NT2/D1 (cell line): ENCODE results near the gene SDC3.

Source experiments
- DNase-seq: peaks from one replicate; pipeline ENCODE4 v3.0.0-alpha.2; 2011; ENCODE audit warnings: low read depth, low spot score
- H3K27me3 ChIP-seq: 2 replicates; pipeline ENCODE4 v1.6.0; 2011; ENCODE audit warnings: mild to moderate bottlenecking; ENCODE audit not compliant: insufficient read length, insufficient read depth
- H3K36me3 ChIP-seq: 2 replicates; pipeline ENCODE4 v1.6.1; 2011; ENCODE audit warnings: mild to moderate bottlenecking, low read length, mixed read lengths; ENCODE audit not compliant: insufficient read depth, insufficient read length
- H3K4me1 ChIP-seq: 2 replicates; pipeline ENCODE4 v1.5.1; 2011; ENCODE audit not compliant: insufficient read depth, insufficient read length
- H3K4me3 ChIP-seq: 2 replicates; pipeline ENCODE4 v1.5.1; 2011; ENCODE audit warnings: low read depth; ENCODE audit not compliant: insufficient read length
- H3K9ac ChIP-seq: 2 replicates; pipeline ENCODE4 v1.6.0; 2011; ENCODE audit warnings: low read depth; ENCODE audit not compliant: insufficient read length
- H3K9me3 ChIP-seq: 2 replicates; pipeline ENCODE4 v1.5.1; 2011; ENCODE audit warnings: mild to moderate bottlenecking, low read length; ENCODE audit not compliant: insufficient read depth
- SUZ12 ChIP-seq: IDR thresholded peaks from 2 replicates; pipeline ENCODE4 v1.6.1; 2011; ENCODE audit not compliant: insufficient read length, insufficient read depth; ENCODE audit errors: extremely low read depth
- YY1 ChIP-seq: IDR thresholded peaks from 2 replicates; pipeline ENCODE4 v1.6.1; 2011; ENCODE audit not compliant: insufficient read length, insufficient read depth
- ZNF274 ChIP-seq: IDR thresholded peaks from 2 replicates; pipeline ENCODE4 v1.6.1; 2011; ENCODE audit warnings: mild to moderate bottlenecking, low read depth, low read length

Gene SDC3

GRCh38 chr1:30875916-30876315 is 32.6 kb downstream of the SDC3 start:
- Histone ChIP-seq H3K9ac (no peak overlapping the region), H3K9me3 (peaks cover 44% of the 10 kb centered on the region), H3K36me3 (peaks cover 70% of the 10 kb centered on the region), H3K4me1 (peaks cover 17% of the 10 kb centered on the region), H3K27me3 (no peaks in the 10 kb centered on the region), H3K4me3 (no peak overlapping the region)
- TF ChIP-seq ZNF274 = no peak
- no peak for TF ChIP-seq YY1
- no peak for TF ChIP-seq SUZ12
- no peak for DNase-seq

GRCh38 chr1:30875197-30875596 is 33.4 kb downstream of the SDC3 start:
- Histone ChIP-seq H3K4me3 (no peak overlapping the region), H3K27me3 (no peaks in the 10 kb centered on the region), H3K9ac (no peak overlapping the region), H3K9me3 (peaks cover 45% of the 10 kb centered on the region), H3K36me3 (peaks cover 70% of the 10 kb centered on the region), H3K4me1 (peaks cover 12% of the 10 kb centered on the region)
- TF ChIP-seq SUZ12 (no peak), YY1 (no peak), ZNF274 (no peak)
- DNase-seq = no peak

DNA sequence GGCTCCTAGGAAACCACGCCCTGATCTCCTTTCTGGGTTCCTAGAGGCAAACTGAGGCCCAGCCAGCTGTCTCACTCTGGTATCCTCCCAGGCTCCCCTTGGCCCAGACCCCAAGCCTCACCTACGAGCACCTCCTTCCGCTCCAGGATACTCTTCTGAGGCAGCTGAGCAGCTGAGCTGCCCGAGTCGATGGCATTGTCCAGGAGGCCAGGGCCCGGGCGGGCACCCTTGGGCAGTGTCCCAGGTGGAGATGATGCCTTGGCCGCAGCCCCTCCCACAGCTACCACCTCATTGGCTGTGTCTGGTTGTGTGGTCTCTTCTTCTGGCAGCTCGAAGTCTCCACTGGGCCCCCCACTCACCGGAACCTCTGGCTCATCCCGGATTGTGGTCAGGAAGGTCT is 34.4 kb downstream of the SDC3 start:
- no peak overlapping the region for H3K9ac ChIP-seq
- no peaks in the 10 kb centered on the region for H3K27me3 ChIP-seq
- TF ChIP-seq SUZ12 (no peak), ZNF274 (no peak), YY1 (no peak)
- no peak for DNase-seq
- H3K9me3 ChIP-seq = peaks cover 45% of the 10 kb centered on the region
- H3K36me3 ChIP-seq = peaks cover 70% of the 10 kb centered on the region
- H3K4me1 ChIP-seq = peaks cover 12% of the 10 kb centered on the region
- no peak overlapping the region for H3K4me3 ChIP-seq

- Histone ChIP-seq H3K4me1 (peaks cover 8% of the 10 kb centered on the region), H3K27me3 (no peaks in the 10 kb centered on the region), H3K4me3 (no peak overlapping the region), H3K9me3 (peaks cover 45% of the 10 kb centered on the region), H3K9ac (no peak overlapping the region), H3K36me3 (peaks cover 61% of the 10 kb centered on the region)
- no peak for TF ChIP-seq SUZ12
- TF ChIP-seq YY1 = no peak
- TF ChIP-seq ZNF274 = no peak
- no peak for DNase-seq
These were observed 35.7 kb downstream of the SDC3 start for GRCh38 chr1:30872948-30873263.

GRCh38 chr1:30872033-30872947 is 36.3 kb downstream of the SDC3 start:
- no peaks in the 10 kb centered on the region for H3K27me3 ChIP-seq
- no peak overlapping the region for H3K4me3 ChIP-seq
- H3K9me3 ChIP-seq = peaks cover 45% of the 10 kb centered on the region
- TF ChIP-seq ZNF274 (no peak), YY1 (no peak), SUZ12 (no peak)
- DNase-seq = no peak
- peaks cover 5% of the 10 kb centered on the region for H3K4me1 ChIP-seq
- peaks cover 61% of the 10 kb centered on the region for H3K36me3 ChIP-seq
- H3K9ac ChIP-seq = no peak overlapping the region

DNA sequence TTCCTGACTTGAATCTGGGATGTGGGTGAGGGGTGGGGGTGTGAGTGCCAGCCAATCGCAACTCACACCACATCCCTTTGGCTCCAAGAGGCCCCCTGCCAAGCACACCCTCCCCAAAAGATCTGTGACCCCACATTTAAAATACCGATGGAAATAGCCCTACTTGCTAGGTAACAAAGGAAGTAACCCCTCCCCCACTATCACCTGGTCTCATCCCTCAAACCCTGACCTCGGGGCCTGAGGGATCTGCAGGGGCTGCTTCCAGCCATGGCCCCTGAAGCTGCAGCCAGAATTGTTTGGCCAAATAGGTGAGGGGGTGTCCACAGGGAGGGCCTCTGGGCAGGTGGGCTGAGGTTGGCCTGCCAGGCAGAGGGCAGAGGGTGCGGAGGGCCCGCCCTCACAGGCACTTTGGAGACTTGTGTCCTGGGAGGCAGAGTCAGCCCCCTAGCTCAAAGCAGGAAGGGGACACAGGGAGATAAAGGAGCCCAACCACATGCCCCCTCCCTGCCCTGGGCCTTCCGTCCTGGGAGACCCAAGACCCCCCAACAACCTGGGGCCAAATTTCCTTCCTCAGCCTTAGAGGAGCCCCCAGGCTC is 37.2 kb downstream of the SDC3 start:
- DNase-seq = no peak
- TF ChIP-seq ZNF274 = no peak
- no peak for TF ChIP-seq SUZ12
- no peak for TF ChIP-seq YY1
- Histone ChIP-seq H3K9ac (no peak overlapping the region), H3K4me1 (no peaks in the 10 kb centered on the region), H3K9me3 (peaks cover 45% of the 10 kb centered on the region), H3K27me3 (no peaks in the 10 kb centered on the region), H3K4me3 (no peak overlapping the region), H3K36me3 (peaks cover 54% of the 10 kb centered on the region)

- H3K4me1 ChIP-seq = no peaks in the 10 kb centered on the region
- H3K27me3 ChIP-seq = no peaks in the 10 kb centered on the region
- no peak overlapping the region for H3K9ac ChIP-seq
- no peak for DNase-seq
- TF ChIP-seq SUZ12 (no peak), YY1 (no peak), ZNF274 (no peak)
- peaks cover 45% of the 10 kb centered on the region for H3K9me3 ChIP-seq
- H3K36me3 ChIP-seq = peaks cover 47% of the 10 kb centered on the region
- H3K4me3 ChIP-seq = no peak overlapping the region
These were observed 37.9 kb downstream of the SDC3 start for GRCh38 chr1:30870656-30871055.
